Mucosa of rectum (tissue), 2 donors: ENCODE data around the gene MROH2B.

ENCODE experiments used
- H3K27ac ChIP-seq, 2 donors: one replicate each; pipeline ENCODE4 v1.7.0; 2013; ENCODE audit warnings: inconsistent platforms in 2 of 2, low read depth in 2 of 2, low read length in 2 of 2
- H3K27me3 ChIP-seq, 2 donors: one replicate each; pipeline ENCODE4 v1.7.0; 2013; ENCODE audit warnings: low read length in 2 of 2; ENCODE audit not compliant: control insufficient read depth in 2 of 2, insufficient read depth in 2 of 2
- H3K36me3 ChIP-seq, 2 donors: one replicate each; pipeline ENCODE4 v1.7.0; 2013; ENCODE audit warnings: low read length in 2 of 2; ENCODE audit not compliant: control insufficient read depth in 2 of 2, insufficient read depth in 2 of 2
- H3K4me1 ChIP-seq, 2 donors: one replicate each; pipeline ENCODE4 v1.7.0; 2013; ENCODE audit warnings: low read length in 2 of 2, mild to moderate bottlenecking in 1 of 2; ENCODE audit not compliant: control insufficient read depth in 2 of 2, insufficient read depth in 2 of 2
- H3K4me3 ChIP-seq, 2 donors: one replicate each; pipeline ENCODE4 v1.7.0; 2013; ENCODE audit warnings: low read length in 2 of 2
- H3K9ac ChIP-seq, 2 donors: one replicate each; pipeline ENCODE4 v1.7.0; 2013; ENCODE audit warnings: low read length in 2 of 2, low read depth in 1 of 2, mild to moderate bottlenecking in 1 of 2
- H3K9me3 ChIP-seq, 2 donors: one replicate each; pipeline ENCODE4 v1.7.0; 2013; ENCODE audit warnings: low read length in 2 of 2; ENCODE audit not compliant: control insufficient read depth in 2 of 2
- donor health status: healthy.
- donor health status: Normal muscosa, but diverticular disease.

MROH2B gene

GRCh38 chr5:40991981-40992559 lies 79.1 kb downstream of the MROH2B start:
- H3K4me3 ChIP-seq: no peak overlapping the region
- H3K9me3 ChIP-seq: no peaks in the 10 kb centered on the region
- peak overlapping the region in 1 of 2 donors; percentile 40 for H3K27ac ChIP-seq
- H3K4me1 ChIP-seq: no peaks in the 10 kb centered on the region
- H3K36me3 ChIP-seq: no peaks in the 10 kb centered on the region
- no peak overlapping the region for H3K9ac ChIP-seq
- H3K27me3 ChIP-seq: no peaks in the 10 kb centered on the region

GRCh38 chr5:40991168-40991980 lies 79.8 kb downstream of the MROH2B start:
- Histone ChIP-seq H3K9ac (no peak overlapping the region), H3K4me1 (no peaks in the 10 kb centered on the region), H3K27ac (peak overlapping the region in 1 of 2 donors; percentile 40), H3K27me3 (no peaks in the 10 kb centered on the region), H3K9me3 (no peaks in the 10 kb centered on the region), H3K4me3 (no peak overlapping the region), H3K36me3 (no peaks in the 10 kb centered on the region)

GRCh38 chr5:40988746-40989510 lies 82.2 kb downstream of the MROH2B start:
- Histone ChIP-seq H3K27me3 (no peaks in the 10 kb centered on the region), H3K27ac (no peak overlapping the region)

GRCh38 chr5:40987349-40987748 lies 83.8 kb downstream of the MROH2B start:
- no peaks in the 10 kb centered on the region for H3K36me3 ChIP-seq
- no peaks in the 10 kb centered on the region for H3K4me1 ChIP-seq
- no peaks in the 10 kb centered on the region for H3K27me3 ChIP-seq
- H3K9ac ChIP-seq: no peak overlapping the region
- no peak overlapping the region for H3K27ac ChIP-seq
- no peaks in the 10 kb centered on the region for H3K9me3 ChIP-seq
- no peak overlapping the region for H3K4me3 ChIP-seq

More at GRCh38 chr5:40988746-40989510, 82.2 kb downstream of the MROH2B start:
- Histone ChIP-seq H3K4me3 (no peak overlapping the region), H3K9me3 (no peaks in the 10 kb centered on the region), H3K9ac (no peak overlapping the region), H3K36me3 (no peaks in the 10 kb centered on the region), H3K4me1 (no peaks in the 10 kb centered on the region)

- no peak overlapping the region for H3K4me3 ChIP-seq
- H3K27ac ChIP-seq: no peak overlapping the region
- H3K36me3 ChIP-seq: no peaks in the 10 kb centered on the region
- H3K9ac ChIP-seq: no peak overlapping the region
- H3K27me3 ChIP-seq: no peaks in the 10 kb centered on the region
- H3K9me3 ChIP-seq: no peaks in the 10 kb centered on the region
- no peaks in the 10 kb centered on the region for H3K4me1 ChIP-seq
Measured at GRCh38 chr5:40986666-40987065, 84.5 kb downstream of the MROH2B start.

GRCh38 chr5:40985501-40985900 lies 85.6 kb downstream of the MROH2B start:
- Histone ChIP-seq H3K9me3 (no peaks in the 10 kb centered on the region), H3K4me1 (no peaks in the 10 kb centered on the region), H3K4me3 (no peak overlapping the region), H3K27me3 (no peaks in the 10 kb centered on the region), H3K27ac (no peak overlapping the region), H3K9ac (no peak overlapping the region), H3K36me3 (no peaks in the 10 kb centered on the region)

GRCh38 chr5:40984884-40985283 lies 86.3 kb downstream of the MROH2B start:
- H3K9me3 ChIP-seq: no peaks in the 10 kb centered on the region
- H3K4me1 ChIP-seq: no peaks in the 10 kb centered on the region
- no peaks in the 10 kb centered on the region for H3K36me3 ChIP-seq
- no peak overlapping the region for H3K27ac ChIP-seq
- no peak overlapping the region for H3K9ac ChIP-seq
- H3K4me3 ChIP-seq: no peak overlapping the region
- no peaks in the 10 kb centered on the region for H3K27me3 ChIP-seq

- no peaks in the 10 kb centered on the region for H3K27me3 ChIP-seq
- H3K36me3 ChIP-seq: no peaks in the 10 kb centered on the region
- no peak overlapping the region for H3K27ac ChIP-seq
- H3K4me3 ChIP-seq: no peak overlapping the region
- no peaks in the 10 kb centered on the region for H3K4me1 ChIP-seq
- no peaks in the 10 kb centered on the region for H3K9me3 ChIP-seq
- H3K9ac ChIP-seq: no peak overlapping the region
Measured at GRCh38 chr5:40983781-40984180, 87.4 kb downstream of the MROH2B start.

GRCh38 chr5:40981420-40981819 lies 89.7 kb downstream of the MROH2B start:
- no peaks in the 10 kb centered on the region for H3K27me3 ChIP-seq
- H3K9me3 ChIP-seq: no peaks in the 10 kb centered on the region
- no peaks in the 10 kb centered on the region for H3K36me3 ChIP-seq
- H3K4me3 ChIP-seq: no peak overlapping the region
- no peaks in the 10 kb centered on the region for H3K4me1 ChIP-seq
- H3K9ac ChIP-seq: no peak overlapping the region
- no peak overlapping the region for H3K27ac ChIP-seq

- no peaks in the 10 kb centered on the region for H3K4me1 ChIP-seq
- no peak overlapping the region for H3K27ac ChIP-seq
- H3K9ac ChIP-seq: no peak overlapping the region
- no peaks in the 10 kb centered on the region for H3K27me3 ChIP-seq
- no peak overlapping the region for H3K4me3 ChIP-seq
- H3K36me3 ChIP-seq: no peaks in the 10 kb centered on the region
- no peaks in the 10 kb centered on the region for H3K9me3 ChIP-seq
Measured at GRCh38 chr5:40976836-40977235, 94.3 kb downstream of the MROH2B start.
